NCI-H748 treated with DMSO at 0.1 percent for 48 hours (cell line): ENCODE results near the gene ADAM23.

Source experiments
- DNase-seq: peaks from one replicate; lab custom pipeline; 2025; lab: John Stamatoyannopoulos, UW

The ADAM23 gene

DNA sequence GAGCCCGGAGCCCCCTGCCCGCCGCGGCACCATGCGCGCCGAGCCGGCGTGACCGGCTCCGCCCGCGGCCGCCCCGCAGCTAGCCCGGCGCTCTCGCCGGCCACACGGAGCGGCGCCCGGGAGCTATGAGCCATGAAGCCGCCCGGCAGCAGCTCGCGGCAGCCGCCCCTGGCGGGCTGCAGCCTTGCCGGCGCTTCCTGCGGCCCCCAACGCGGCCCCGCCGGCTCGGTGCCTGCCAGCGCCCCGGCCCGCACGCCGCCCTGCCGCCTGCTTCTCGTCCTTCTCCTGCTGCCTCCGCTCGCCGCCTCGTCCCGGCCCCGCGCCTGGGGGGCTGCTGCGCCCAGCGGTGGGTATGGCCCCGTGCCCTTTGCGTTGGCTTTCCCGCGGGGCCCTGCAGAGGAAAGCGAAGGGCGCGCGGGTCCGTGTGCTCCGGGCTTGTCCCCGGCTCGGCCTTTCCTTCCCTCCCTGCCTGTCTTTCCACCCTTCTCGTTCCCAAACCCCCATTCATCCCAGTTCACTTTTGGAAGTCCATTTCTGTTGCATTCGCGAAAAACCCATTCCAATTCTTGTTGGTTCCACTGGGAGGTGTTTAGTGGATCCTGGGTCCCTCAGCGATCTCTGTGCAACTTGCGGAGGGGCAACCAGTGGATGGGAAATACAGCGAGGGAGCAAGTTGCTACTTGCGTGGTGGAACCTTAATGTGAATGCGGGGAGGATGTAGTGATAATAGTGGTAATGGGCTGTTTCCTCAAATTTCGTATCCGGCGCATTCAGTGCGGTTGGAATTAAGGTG lies 599 bp downstream of the ADAM23 start:
- peak; percentile 27 for DNase-seq

- no peak for DNase-seq
Observed at GRCh38 chr2:206445948-206446347, 2.6 kb downstream of the ADAM23 start.

GRCh38 chr2:206452242-206452641 lies 8.9 kb downstream of the ADAM23 start:
- DNase-seq = no peak

DNA sequence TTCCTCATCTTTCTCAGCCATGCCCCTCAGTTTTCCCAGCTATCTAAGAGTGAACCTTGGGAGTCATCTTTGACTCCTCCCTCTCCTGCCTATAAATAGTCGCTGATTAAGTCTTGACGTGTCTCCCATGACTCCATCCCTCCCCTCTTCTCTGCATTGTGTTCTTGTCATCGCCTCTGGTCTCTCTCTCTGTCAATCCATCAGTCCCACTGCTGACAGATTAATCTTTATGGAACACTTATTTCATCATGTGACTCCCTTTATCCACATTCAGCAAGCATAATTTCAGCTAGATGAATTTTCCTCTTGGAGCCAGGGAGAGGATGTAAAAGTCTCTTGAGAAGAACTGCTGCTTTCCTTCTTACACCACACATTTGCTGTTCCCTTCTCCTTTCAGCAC lies 9.4 kb downstream of the ADAM23 start:
- DNase-seq = no peak

GRCh38 chr2:206456078-206456754 lies 12.9 kb downstream of the ADAM23 start:
- DNase-seq = no peak

- DNase-seq = no peak
Observed at GRCh38 chr2:206457188-206457634, 13.9 kb downstream of the ADAM23 start.

DNA sequence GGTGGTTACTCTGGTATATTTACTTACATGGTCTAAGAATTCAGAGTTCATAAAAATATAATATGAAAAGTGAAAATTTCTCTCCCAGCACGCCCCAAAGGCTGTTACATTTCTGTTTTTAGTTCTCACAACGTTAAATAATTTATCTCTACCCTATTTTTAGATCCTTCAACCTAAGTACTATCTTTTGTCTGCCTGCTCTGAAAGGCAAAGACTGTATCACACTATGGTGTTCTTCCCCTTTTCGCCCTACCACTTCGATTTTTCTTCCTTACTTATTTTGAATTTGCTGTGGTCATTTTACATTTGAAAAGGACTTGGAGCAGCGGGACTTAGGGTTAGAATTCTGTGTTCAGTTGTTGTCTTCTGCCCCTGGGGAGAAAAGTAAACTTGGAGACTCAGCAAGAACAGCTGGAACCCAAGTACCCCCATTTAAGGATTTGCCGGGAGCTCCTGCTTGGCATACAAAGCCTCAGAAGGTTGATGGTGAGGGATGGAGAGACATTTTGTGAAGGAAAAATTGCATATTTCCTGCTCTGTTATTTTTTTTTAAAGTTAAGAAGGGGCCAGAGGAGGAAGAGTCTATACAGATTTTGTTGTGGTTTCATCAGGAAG lies 19.0 kb downstream of the ADAM23 start:
- no peak for DNase-seq

- no peak for DNase-seq
Observed at GRCh38 chr2:206463685-206464084, 20.4 kb downstream of the ADAM23 start.

DNA sequence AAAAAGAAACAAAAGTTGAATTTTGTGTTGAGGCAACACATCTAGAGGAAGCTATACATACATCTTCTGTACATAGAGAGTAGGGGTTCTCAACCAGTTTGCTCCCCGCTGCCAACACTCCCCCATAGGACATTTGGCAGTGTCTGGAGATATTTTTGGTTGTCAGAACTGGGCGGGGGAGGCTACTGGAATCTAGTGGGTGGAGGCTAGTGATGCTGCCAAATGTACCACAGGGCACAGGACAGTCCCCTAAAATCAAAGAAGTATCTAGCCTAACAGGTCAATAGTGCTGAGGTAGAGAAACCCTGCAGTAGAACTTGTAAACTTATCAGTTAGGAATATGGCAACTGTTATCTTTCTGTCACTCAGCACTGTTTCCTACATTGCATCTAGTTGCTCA lies 21.3 kb downstream of the ADAM23 start:
- no peak for DNase-seq

- no peak for DNase-seq
Observed at GRCh38 chr2:206471524-206472062, 28.3 kb downstream of the ADAM23 start.

DNA sequence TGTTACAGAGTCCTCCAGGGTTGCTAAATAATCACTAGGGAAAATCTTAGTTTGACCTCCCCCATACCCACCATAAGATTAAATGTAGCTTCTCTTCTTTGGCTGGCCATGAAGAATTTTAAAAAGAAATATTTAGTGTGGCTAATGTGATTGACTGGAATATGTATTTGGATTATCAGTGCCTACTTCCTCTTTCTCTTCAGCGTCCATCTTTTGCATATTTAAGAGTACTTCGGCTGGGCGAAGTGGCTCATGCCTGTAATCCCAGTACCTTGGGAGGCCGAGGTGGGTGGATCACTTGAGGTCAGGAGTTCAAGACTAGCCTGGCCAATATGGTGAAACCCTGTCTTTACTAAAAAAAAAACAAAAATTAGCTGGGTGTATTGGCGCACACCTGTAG lies 28.8 kb downstream of the ADAM23 start:
- no peak for DNase-seq

DNA sequence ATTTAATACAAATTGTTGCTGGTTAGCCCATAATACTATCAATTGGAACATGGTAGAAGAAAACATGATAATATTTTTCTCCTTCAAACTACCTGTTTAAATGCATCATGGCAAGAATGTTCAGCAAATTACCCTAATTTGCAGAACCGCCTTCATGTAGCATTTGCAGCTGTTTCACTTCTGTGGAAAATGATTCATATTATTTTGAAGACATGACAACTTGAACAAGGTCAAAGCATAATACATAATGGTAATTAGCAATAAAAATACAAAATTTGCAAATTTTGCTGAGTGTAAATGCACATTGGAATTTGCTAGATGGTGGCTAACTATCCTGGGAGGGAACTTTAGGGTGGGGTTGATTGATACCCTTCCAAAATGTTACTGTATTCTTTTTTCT lies 30.8 kb downstream of the ADAM23 start:
- no peak for DNase-seq

GRCh38 chr2:206477296-206477695 lies 34.0 kb downstream of the ADAM23 start:
- peak; percentile 33 for DNase-seq

DNA sequence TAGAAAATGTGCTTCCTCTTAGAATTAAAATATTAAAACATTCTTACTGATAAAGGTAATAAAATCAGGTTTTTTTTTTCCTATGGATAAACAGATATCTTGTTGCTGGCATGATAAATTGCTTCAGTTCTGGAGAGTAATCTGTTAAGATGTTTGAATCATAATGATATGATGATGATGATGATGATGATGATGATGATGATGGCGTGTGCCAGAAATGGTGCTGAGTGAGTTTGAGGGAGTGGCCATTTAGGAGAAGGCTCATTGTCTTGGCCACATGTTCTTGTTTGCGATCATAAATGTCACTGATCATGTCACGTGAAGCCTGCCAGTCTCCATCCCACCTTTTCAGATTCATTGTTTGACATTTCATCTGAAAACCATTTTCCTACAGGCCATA lies 35.0 kb downstream of the ADAM23 start:
- no peak for DNase-seq

- DNase-seq = no peak
Observed at GRCh38 chr2:206480161-206480560, 36.8 kb downstream of the ADAM23 start.

DNA sequence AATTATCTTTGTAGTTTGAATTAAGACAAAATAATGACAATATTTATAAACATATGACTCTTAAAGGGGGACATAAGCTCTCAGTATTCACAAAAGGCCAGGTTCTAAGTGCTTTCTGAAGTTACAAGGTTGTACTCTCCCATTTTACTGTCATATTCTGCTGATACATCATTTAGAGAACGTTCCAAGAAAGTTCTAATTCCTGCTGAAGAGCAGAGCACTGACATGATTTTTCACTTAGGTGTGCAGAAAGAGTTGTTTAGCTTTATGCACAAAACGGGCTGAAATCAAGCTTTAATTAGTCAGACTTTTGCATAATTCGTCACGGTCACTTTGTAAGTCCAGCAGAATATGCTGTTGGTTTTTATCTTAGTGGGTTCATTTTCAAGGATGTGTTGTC lies 37.3 kb downstream of the ADAM23 start:
- no peak for DNase-seq

- no peak for DNase-seq
Observed at GRCh38 chr2:206481056-206481455, 37.7 kb downstream of the ADAM23 start.

DNA sequence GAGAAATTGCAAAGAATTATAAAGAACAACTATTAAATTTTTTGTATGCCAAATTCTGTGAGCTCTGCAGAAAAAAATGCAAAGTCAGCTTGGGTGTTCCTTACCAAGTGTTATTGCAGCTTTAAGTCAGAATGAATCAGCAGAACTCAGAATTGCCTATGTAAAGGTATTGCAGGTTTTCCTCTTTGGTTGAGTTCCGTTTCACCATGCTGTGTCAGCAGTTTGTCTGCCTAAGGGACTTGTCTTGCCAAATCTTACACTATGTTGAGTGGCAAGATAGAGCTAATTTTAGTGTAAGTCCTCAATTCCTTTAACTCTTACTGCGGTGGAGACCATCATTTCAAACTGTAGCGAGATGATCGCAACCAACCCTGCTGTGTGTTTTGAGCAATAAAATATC lies 38.8 kb downstream of the ADAM23 start:
- no peak for DNase-seq

DNA sequence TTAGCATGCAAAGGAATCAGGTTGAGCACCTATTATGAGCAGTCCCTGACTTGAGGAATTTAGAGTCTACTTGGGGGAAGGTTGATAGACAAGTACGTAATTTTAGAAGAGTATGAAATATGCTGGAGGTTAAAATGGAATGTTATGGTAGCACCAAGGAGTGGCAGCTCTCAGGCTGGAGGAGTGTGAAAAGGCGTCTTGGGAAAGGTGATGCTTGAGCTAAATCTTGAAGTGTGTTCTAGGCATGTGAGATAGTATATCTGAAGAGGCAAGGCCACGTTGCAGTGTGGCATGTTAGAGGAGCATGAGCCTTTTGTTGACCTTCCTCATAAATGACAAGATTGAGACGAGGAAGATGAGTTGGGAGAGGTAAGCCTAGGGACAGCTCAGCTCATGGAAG lies 39.3 kb downstream of the ADAM23 start:
- DNase-seq = no peak

GRCh38 chr2:206488053-206488452 lies 44.7 kb downstream of the ADAM23 start:
- DNase-seq = no peak

DNA sequence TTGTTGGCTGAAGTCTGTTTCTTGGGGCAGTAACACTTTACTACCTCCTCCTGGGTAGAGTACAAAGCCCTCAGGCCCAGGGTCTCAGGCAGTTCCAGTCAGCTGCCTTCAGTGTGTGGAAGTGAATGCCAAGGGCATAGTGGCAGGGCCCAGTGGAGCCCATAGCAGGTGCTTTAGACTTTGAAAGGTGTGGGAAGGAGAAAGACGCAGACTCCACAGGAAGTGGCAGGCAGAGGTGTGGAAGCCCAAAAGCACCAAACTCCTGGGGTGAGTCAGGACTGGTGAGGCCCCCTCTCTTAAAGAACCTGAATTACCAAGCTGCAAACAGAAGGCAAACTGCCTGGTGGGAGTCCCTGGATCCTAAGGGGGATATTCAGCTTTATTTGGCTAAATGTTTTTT lies 45.3 kb downstream of the ADAM23 start:
- DNase-seq = no peak

DNA sequence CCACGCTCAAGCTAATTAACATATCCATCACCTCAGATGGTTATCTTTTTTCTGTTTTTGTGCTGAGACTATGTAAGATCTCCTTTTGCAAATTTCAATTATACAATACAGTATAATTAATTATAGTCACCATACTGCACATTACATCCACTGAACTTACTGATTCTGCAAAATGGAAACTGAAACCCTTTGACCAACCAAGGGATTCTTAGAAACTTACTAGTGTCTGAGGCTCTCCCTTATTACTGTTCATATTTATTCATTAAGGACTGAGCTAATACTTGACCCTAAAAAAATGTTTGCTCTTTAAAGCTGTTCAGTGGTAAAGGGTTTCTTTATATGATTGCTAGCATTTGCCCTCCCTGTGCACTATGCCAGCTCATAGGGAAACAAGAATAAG lies 50.7 kb downstream of the ADAM23 start:
- no peak for DNase-seq

- DNase-seq = no peak
Observed at GRCh38 chr2:206502729-206503128, 59.4 kb downstream of the ADAM23 start.
